SU-DHL-6 (cell line): ENCODE measurements around the gene PTPRK.

Experiments used
- H2AFZ ChIP-seq: fragments of 200-600 bp; sonication (generic); 2 replicates; pipeline ENCODE4 v1.6.1; 2014; ENCODE audit warnings: low read depth, mild to moderate bottlenecking, moderate library complexity, mixed read lengths, antibody characterized with exemption, low read length; ENCODE audit not compliant: severe bottlenecking
- H3F3A ChIP-seq: fragments of 200-600 bp; shearing (Covaris generic); 2 replicates; pipeline ENCODE4 v1.6.0; 2016; ENCODE audit warnings: antibody characterized with exemption, mild to moderate bottlenecking; ENCODE audit not compliant: insufficient read depth
- H3K27ac ChIP-seq: fragments of 200-600 bp; sonication (generic); 2 replicates; pipeline ENCODE4 v1.5.1; 2016; ENCODE audit warnings: low read depth, mild to moderate bottlenecking, low read length, moderate library complexity, mixed read lengths
- H3K27me3 ChIP-seq: fragments of 200-600 bp; sonication (generic), shearing (Covaris generic); 2 replicates; pipeline ENCODE4 v1.6.0; 2014; ENCODE audit warnings: mild to moderate bottlenecking, low read length
- H3K36me3 ChIP-seq: fragments of 200-600 bp; sonication (generic); 2 replicates; pipeline ENCODE4 v1.6.1; 2014; ENCODE audit warnings: mild to moderate bottlenecking, low read length, mixed read lengths
- H3K4me2 ChIP-seq: fragments of 300-600, 200-600 bp; shearing (Covaris generic), sonication (generic); 2 replicates; pipeline ENCODE4 v1.6.0; 2014; ENCODE audit warnings: low read length, low read depth, mild to moderate bottlenecking; ENCODE audit not compliant: poor library complexity, severe bottlenecking
- H3K4me3 ChIP-seq: fragments of 200-600 bp; sonication (generic); 2 replicates; pipeline ENCODE4 v1.5.1; 2014; ENCODE audit warnings: antibody characterized with exemption, low read length, mild to moderate bottlenecking, mixed read lengths; ENCODE audit not compliant: insufficient read depth, poor library complexity, severe bottlenecking
- H3K79me2 ChIP-seq: fragments of 200-600 bp; sonication (generic); 2 replicates; pipeline ENCODE4 v1.6.1; 2014; ENCODE audit warnings: mild to moderate bottlenecking, low read length, moderate library complexity; ENCODE audit not compliant: insufficient read depth
- H3K9ac ChIP-seq: fragments of 200-600 bp; sonication (generic); 2 replicates; pipeline ENCODE4 v1.7.0; 2014; ENCODE audit warnings: mild to moderate bottlenecking, low read length
- H3K9me2 ChIP-seq: fragments of 200-600 bp; sonication (generic); replicated peaks from 2 replicates; pipeline ENCODE4 v1.6.1; 2014; ENCODE audit warnings: low read length; ENCODE audit not compliant: insufficient read depth
- H3K9me3 ChIP-seq: fragments of 200-600 bp; sonication (generic); 2 replicates; pipeline ENCODE4 v1.6.1; 2014; ENCODE audit warnings: low read length, mixed read lengths; ENCODE audit not compliant: insufficient read depth
- H4K20me1 ChIP-seq: fragments of 200-600 bp; sonication (generic); 2 replicates; pipeline ENCODE4 v1.6.1; 2014; ENCODE audit warnings: low read depth, mild to moderate bottlenecking, antibody characterized with exemption, low read length, moderate library complexity, mixed read lengths
- CTCF ChIP-seq: fragments of 200-600 bp; sonication (generic); IDR thresholded peaks from one replicate; pipeline ENCODE4 v1.5.1; 2017; ENCODE audit warnings: antibody characterized with exemption, mild to moderate bottlenecking, low read length, moderate library complexity; ENCODE audit not compliant: insufficient read depth, poor library complexity, severe bottlenecking
- EZH2phosphoT487 ChIP-seq: fragments of 200-600 bp; sonication (generic), shearing (Covaris generic); conservative IDR thresholded peaks from 2 replicates; pipeline ENCODE4 v1.6.1; 2018; ENCODE audit warnings: mild to moderate bottlenecking, antibody characterized with exemption, low read length, moderate library complexity, mixed read lengths

PTPRK gene

DNA sequence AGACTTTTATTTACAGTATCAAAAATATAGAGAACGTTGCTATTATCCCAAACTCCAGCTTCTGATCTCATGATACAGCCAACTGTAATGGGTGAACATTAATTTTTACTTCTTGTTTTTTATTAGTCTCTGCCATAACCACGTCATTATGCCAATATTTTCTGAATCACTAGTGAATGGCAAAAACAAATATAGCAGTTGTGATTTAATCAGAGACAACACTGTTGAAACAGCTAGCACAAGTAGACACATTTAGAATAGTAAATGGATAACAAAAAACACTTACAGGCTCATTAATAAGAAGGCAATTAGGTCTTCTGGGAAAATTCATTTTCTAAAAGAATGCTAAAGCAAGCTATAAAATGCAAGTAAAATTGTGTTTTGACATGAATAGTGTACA lies 8.1 kb downstream of the PTPRK start:
- Histone ChIP-seq H3K4me3 (no peak overlapping the region), H3K27me3 (no peaks in the 10 kb centered on the region), H3F3A (no peaks in the 10 kb centered on the region), H4K20me1 (no peaks in the 10 kb centered on the region), H3K79me2 (no peaks in the 10 kb centered on the region), H3K9me3 (no peaks in the 10 kb centered on the region), H3K9me2 (no peaks in the 10 kb centered on the region), H2AFZ (no peak overlapping the region), H3K4me2 (no peak overlapping the region), H3K9ac (no peak overlapping the region), H3K36me3 (no peaks in the 10 kb centered on the region), H3K27ac (no peak overlapping the region)
- TF ChIP-seq EZH2phosphoT487 (no peak), CTCF (no peak)

DNA sequence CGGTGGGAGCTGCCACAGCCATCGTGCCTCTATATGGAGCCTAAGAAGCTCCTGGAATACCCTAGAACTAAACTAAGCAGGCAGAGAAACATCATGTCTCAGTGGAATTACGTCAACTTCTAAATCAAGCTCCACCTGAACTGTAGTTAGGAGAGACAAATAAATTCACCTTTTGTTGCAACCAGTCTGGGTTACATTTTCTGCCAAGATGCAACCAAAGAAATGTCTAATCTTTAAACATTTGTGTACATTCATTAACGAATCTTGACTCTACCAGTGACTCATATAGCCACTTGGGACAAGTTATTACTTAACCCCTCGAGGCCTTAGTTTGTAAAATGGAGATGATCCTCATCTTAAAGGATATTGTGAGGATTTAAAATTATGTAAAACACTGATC lies 8.9 kb downstream of the PTPRK start:
- H3K27ac ChIP-seq: no peak overlapping the region
- H2AFZ ChIP-seq: no peak overlapping the region
- no peaks in the 10 kb centered on the region for H3K9me2 ChIP-seq
- no peaks in the 10 kb centered on the region for H3K79me2 ChIP-seq
- no peak overlapping the region for H3K9ac ChIP-seq
- TF ChIP-seq EZH2phosphoT487 (no peak), CTCF (no peak)
- H3K4me2 ChIP-seq: no peak overlapping the region
- no peaks in the 10 kb centered on the region for H4K20me1 ChIP-seq
- no peaks in the 10 kb centered on the region for H3K36me3 ChIP-seq
- H3K4me3 ChIP-seq: no peak overlapping the region
- H3K9me3 ChIP-seq: no peaks in the 10 kb centered on the region
- H3K27me3 ChIP-seq: no peaks in the 10 kb centered on the region
- no peaks in the 10 kb centered on the region for H3F3A ChIP-seq

- Histone ChIP-seq H3K27ac (no peak overlapping the region), H4K20me1 (no peaks in the 10 kb centered on the region), H3K79me2 (no peaks in the 10 kb centered on the region), H3K4me2 (no peak overlapping the region), H3K9me3 (no peaks in the 10 kb centered on the region), H2AFZ (no peak overlapping the region), H3K36me3 (no peaks in the 10 kb centered on the region), H3K9me2 (no peaks in the 10 kb centered on the region), H3F3A (no peaks in the 10 kb centered on the region), H3K27me3 (no peaks in the 10 kb centered on the region), H3K9ac (no peak overlapping the region), H3K4me3 (no peak overlapping the region)
- TF ChIP-seq CTCF: no peak
These were observed 10.7 kb downstream of the PTPRK start for GRCh38 chr6:128509709-128510108.
